OCI-LY7 (cell line): ENCODE data around the gene RNF183. TPM values are rescaled to one million over a fixed set of nuclear protein-coding genes. Genes with fewer than 3 reads are reported as not detected.

Source experiments
- BruUV-seq: library from RNA; stranded (reverse); fragments of 400-500 nt; replicated peaks from 2 replicates; lab custom pipeline; 2021; lab: Mats Ljungman, UMichigan
- CTCF ChIA-PET: fragments of 300-600 bp; sonication (Branson Sonifier 250); formaldehyde crosslinking; loops from one replicate; lab custom pipeline; 2022; ENCODE audit warnings: antibody characterized with exemption; ENCODE audit not compliant: unreplicated experiment; lab: Charles Lee
- POLR2A ChIA-PET: fragments of 300-600 bp; sonication (Branson Sonifier 250); formaldehyde crosslinking; loops from one replicate; lab custom pipeline; 2022; ENCODE audit warnings: antibody characterized with exemption; lab: Charles Lee
- DNase-seq: peaks from one replicate; pipeline ENCODE4 v3.0.0-alpha.2; 2015; ENCODE audit warnings: low spot score
- H2AFZ ChIP-seq: fragments of 200-600 bp; sonication (generic), shearing (Covaris generic); 2 replicates; pipeline ENCODE4 v1.6.1; 2014; ENCODE audit warnings: mild to moderate bottlenecking, antibody characterized with exemption, low read length, moderate library complexity
- H3K27ac ChIP-seq: fragments of 200-600 bp; sonication (generic); 2 replicates; pipeline ENCODE4 v1.5.1; 2014; ENCODE audit warnings: mixed run types, low read depth, mild to moderate bottlenecking, moderate library complexity, low read length, inconsistent platforms; ENCODE audit not compliant: poor library complexity, severe bottlenecking
- H3K36me3 ChIP-seq: fragments of 200-600 bp; sonication (generic); 2 replicates; pipeline ENCODE4 v1.6.1; 2014; ENCODE audit warnings: mild to moderate bottlenecking, antibody characterized with exemption, low read length, moderate library complexity, mixed read lengths; ENCODE audit not compliant: insufficient read depth
- H3K4me1 ChIP-seq: fragments of 200-600 bp; sonication (generic); 2 replicates; pipeline ENCODE4 v1.5.1; 2014; ENCODE audit warnings: mild to moderate bottlenecking, low read length; ENCODE audit not compliant: insufficient read depth, poor library complexity, severe bottlenecking
- H3K4me2 ChIP-seq: fragments of 200-600 bp; sonication (generic); 2 replicates; pipeline ENCODE4 v1.6.1; 2014; ENCODE audit warnings: mild to moderate bottlenecking, low read length
- H3K4me3 ChIP-seq: fragments of 200-600 bp; sonication (generic); 2 replicates; pipeline ENCODE4 v1.5.1; 2014; ENCODE audit warnings: mild to moderate bottlenecking, low read depth, low read length; ENCODE audit not compliant: poor library complexity, severe bottlenecking
- H3K79me2 ChIP-seq: fragments of 200-600 bp; sonication (generic); 2 replicates; pipeline ENCODE4 v1.6.1; 2016; ENCODE audit warnings: low read depth, mild to moderate bottlenecking, low read length, moderate library complexity, mixed read lengths; ENCODE audit not compliant: insufficient read depth
- H3K9me2 ChIP-seq: fragments of 200-600 bp; sonication (generic); 2 replicates; pipeline ENCODE4 v1.6.1; 2016; ENCODE audit warnings: mild to moderate bottlenecking, low read length, mixed read lengths; ENCODE audit not compliant: insufficient read depth
- H3K9me3 ChIP-seq: fragments of 200-600 bp; sonication (generic); 2 replicates; pipeline ENCODE4 v1.6.1; 2014; ENCODE audit warnings: mild to moderate bottlenecking, mixed run types, low read length, mixed read lengths
- H4K20me1 ChIP-seq: fragments of 200-600 bp; sonication (generic); 2 replicates; pipeline ENCODE4 v1.6.1; 2014; ENCODE audit warnings: mild to moderate bottlenecking, antibody characterized with exemption, low read length, moderate library complexity, mixed read lengths; ENCODE audit not compliant: insufficient read depth
- CTCF ChIP-seq: fragments of 200-600 bp; sonication (generic); conservative IDR thresholded peaks from 2 replicates; pipeline ENCODE4 v1.5.1; 2014; ENCODE audit warnings: mild to moderate bottlenecking, antibody characterized with exemption, low read length, moderate library complexity, mixed read lengths
- EZH2phosphoT487 ChIP-seq: fragments of 200-600 bp; sonication (generic); IDR thresholded peaks from 2 replicates; pipeline ENCODE4 v1.6.1; 2018; ENCODE audit warnings: low read depth, borderline replicate concordance, mild to moderate bottlenecking, mixed run types, antibody characterized with exemption, low read length, moderate library complexity, mixed read lengths
- intact Hi-C: fragments of 100-400 bp; cut with micrococcal nuclease; formaldehyde crosslinking; loops from one replicate; pipeline ENCODE4 v1.10.0; 2022; ENCODE audit not compliant: unreplicated experiment
- total RNA-seq, 2 experiments: library from RNA; depleted of rRNA in 1 of 2; stranded (reverse); fragments of >200 nt in 1 of 2; shearing (Covaris generic) in 1 of 2; gene quantifications; 2 replicates each; pipeline ENCODE4 v1.2.3, GENCODE V29; 2014 to 2022

The RNF183 gene
- total RNA-seq, 2 experiments from 2014 or later, result not detected

DNA sequence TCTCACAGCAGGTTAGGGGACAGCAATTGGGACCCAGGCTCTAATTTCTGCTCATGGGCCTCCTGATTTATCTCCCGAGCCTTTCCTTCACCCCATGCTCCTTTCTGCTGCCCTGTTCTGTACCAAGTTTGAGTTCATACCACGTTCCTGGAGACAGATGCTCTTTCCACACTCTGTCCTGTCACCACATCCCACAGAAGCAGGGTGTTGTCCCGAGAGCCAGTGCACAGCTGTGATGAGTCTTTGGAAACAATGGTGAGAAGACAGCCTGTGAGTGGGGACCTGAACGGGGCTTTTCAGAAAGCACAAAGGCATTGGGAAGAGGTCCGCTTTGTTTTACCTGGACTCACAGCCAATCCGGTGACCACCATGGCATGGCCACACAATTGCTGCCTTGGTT is 19.5 kb upstream of the RNF183 start:
- Histone ChIP-seq H3K9me3 (no peaks in the 10 kb centered on the region), H3K9me2 (no peaks in the 10 kb centered on the region), H3K27ac (no peak overlapping the region), H3K4me3 (no peak overlapping the region), H3K4me1 (no peaks in the 10 kb centered on the region), H3K36me3 (no peaks in the 10 kb centered on the region), H4K20me1 (no peaks in the 10 kb centered on the region), H3K79me2 (no peaks in the 10 kb centered on the region), H2AFZ (no peak overlapping the region), H3K4me2 (no peak overlapping the region)
- intact Hi-C loops, result no loop called here
- no peak for DNase-seq
- POLR2A ChIA-PET, result no interaction called here
- BruUV-seq, result no TSS peak
- CTCF ChIA-PET, result no interaction called here
- no peak for TF ChIP-seq CTCF

DNA sequence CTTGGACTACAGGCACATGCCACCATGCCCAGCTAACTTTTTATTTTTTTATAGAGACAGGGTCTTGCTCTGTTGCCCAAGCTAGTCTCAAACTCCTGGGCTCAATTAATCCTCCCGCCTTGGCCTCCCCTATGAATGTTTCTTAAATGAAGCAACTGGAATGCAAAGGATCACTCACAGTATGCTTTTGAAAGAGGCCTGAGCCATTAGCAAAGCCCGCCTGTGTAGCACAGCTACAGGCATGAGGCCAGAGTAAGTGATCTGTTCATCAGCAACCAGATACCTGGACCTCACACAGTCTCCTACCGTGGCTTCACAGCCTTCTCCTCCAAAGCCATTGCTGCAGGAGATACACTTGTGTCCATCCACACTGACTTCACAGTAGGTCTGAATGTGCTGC is 16.9 kb upstream of the RNF183 start:
- H3K4me3 ChIP-seq, result no peak overlapping the region
- no peaks in the 10 kb centered on the region for H4K20me1 ChIP-seq
- no peaks in the 10 kb centered on the region for H3K36me3 ChIP-seq
- H3K9me2 ChIP-seq, result no peaks in the 10 kb centered on the region
- CTCF ChIA-PET, result no interaction called here
- POLR2A ChIA-PET, result interaction anchor here (0.9 to 1.1 kb wide), 3 partner anchors 23 to 340 kb away, joined by 3 to 5 read pairs (median 5); no protein-coding TSS in a partner anchor
- no peak for DNase-seq
- H2AFZ ChIP-seq, result no peak overlapping the region
- TF ChIP-seq EZH2phosphoT487 (no peak), CTCF (no peak)
- no peaks in the 10 kb centered on the region for H3K79me2 ChIP-seq
- H3K27ac ChIP-seq, result no peak overlapping the region
- no peak overlapping the region for H3K4me2 ChIP-seq
- no peaks in the 10 kb centered on the region for H3K9me3 ChIP-seq
- BruUV-seq, result no TSS peak
- intact Hi-C loops, result no loop called here
- H3K4me1 ChIP-seq, result no peaks in the 10 kb centered on the region

- CTCF ChIA-PET, result no interaction called here
- no peak for DNase-seq
These were observed 15.9 kb upstream of the RNF183 start for GRCh38 chr9:113319054-113319453.

More at GRCh38 chr9:113319054-113319453, 15.9 kb upstream of the RNF183 start:
- Histone ChIP-seq H3K27ac (no peak overlapping the region), H4K20me1 (no peaks in the 10 kb centered on the region), H2AFZ (no peak overlapping the region), H3K36me3 (no peaks in the 10 kb centered on the region), H3K4me2 (no peak overlapping the region), H3K4me3 (no peak overlapping the region), H3K9me2 (no peaks in the 10 kb centered on the region), H3K9me3 (no peaks in the 10 kb centered on the region), H3K4me1 (no peaks in the 10 kb centered on the region), H3K79me2 (no peaks in the 10 kb centered on the region)
- intact Hi-C loops, result no loop called here
- no TSS peak for BruUV-seq
- POLR2A ChIA-PET, result interaction anchor here (0.5 to 1.1 kb wide), 3 partner anchors 32 to 1605 kb away, joined by 3 to 5 read pairs (median 4); no protein-coding TSS in a partner anchor
- no peak for TF ChIP-seq CTCF
- no peak for TF ChIP-seq EZH2phosphoT487
